Thyroid gland (tissue), 4 donors: ENCODE data around the gene TAF6.

Source experiments
- POLR2A ChIP-seq, 2 donors: fragments of 450-650 bp; IDR thresholded peaks; one replicate each; pipeline ENCODE4 v1.6.1; 2017; ENCODE audit warnings: antibody characterized with exemption in 2 of 2, mild to moderate bottlenecking in 2 of 2, moderate library complexity in 1 of 2
- TF ChIP-seq, protein P1 (sequence below), 6 experiments: fragments of 200-600 bp in 3 of 6; fragments of 450-650 bp in 3 of 6; sonication (generic) in 3 of 6; IDR thresholded peaks; one replicate each; pipeline ENCODE4 v1.5.1; 2016 to 2019; ENCODE audit warnings: antibody characterized with exemption in 6 of 6, mild to moderate bottlenecking in 2 of 6, inconsistent platforms in 1 of 6, moderate library complexity in 1 of 6

DNA sequence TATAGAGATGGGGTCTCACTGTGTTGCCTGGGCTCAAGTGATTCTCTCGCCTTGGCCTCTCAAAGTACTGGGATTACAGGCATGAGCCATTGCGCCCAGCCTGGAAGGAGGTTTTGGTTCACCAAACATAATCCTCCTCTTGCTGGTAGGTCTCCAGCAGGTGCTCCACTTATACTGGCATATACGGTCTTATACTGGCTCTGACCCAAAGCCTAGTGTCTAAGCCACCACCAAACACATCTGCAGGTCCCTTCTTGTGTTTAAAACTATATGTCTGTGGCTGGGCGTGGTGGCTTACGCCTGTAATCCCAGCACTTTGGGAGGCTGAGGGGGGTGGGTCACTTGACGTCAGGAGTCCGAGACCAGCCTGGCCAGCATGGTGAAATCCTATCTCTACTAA lies 13.0 kb upstream of the TAF6 start:
- TF ChIP-seq, protein P1, sequence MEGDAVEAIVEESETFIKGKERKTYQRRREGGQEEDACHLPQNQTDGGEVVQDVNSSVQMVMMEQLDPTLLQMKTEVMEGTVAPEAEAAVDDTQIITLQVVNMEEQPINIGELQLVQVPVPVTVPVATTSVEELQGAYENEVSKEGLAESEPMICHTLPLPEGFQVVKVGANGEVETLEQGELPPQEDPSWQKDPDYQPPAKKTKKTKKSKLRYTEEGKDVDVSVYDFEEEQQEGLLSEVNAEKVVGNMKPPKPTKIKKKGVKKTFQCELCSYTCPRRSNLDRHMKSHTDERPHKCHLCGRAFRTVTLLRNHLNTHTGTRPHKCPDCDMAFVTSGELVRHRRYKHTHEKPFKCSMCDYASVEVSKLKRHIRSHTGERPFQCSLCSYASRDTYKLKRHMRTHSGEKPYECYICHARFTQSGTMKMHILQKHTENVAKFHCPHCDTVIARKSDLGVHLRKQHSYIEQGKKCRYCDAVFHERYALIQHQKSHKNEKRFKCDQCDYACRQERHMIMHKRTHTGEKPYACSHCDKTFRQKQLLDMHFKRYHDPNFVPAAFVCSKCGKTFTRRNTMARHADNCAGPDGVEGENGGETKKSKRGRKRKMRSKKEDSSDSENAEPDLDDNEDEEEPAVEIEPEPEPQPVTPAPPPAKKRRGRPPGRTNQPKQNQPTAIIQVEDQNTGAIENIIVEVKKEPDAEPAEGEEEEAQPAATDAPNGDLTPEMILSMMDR (IDR thresholded peaks at IDR 0.05) = no peak
- no peak for TF ChIP-seq POLR2A (IDR thresholded peaks at IDR 0.05)
